ENCODE measurements around the gene NTF4. TPM values are rescaled to one million over a fixed set of nuclear protein-coding genes. Genes with fewer than 3 reads are reported as not detected.
"Not testable (repeated sequence)": the region's sequence is repeated elsewhere in the genome, so short reads cannot be mapped to it uniquely, and the experiment has no call there.

The NTF4 gene
- total RNA-seq, 1 donor from 2014 or later = 1.1 TPM

- no peaks in the 10 kb centered on the region for H3K36me3 Mint-ChIP-seq (ENCODE audit: low read depth)
- H3K27me3 Mint-ChIP-seq (ENCODE audit: low read depth) = no peaks in the 10 kb centered on the region
- H3K27ac Mint-ChIP-seq (ENCODE audit: unreplicated experiment) = no peak overlapping the region
Measured at GRCh38 chr19:49042177-49042576, 22.4 kb downstream of the NTF4 start.

GRCh38 chr19:49039736-49040135, 24.9 kb downstream of the NTF4 start:
- H3K36me3 Mint-ChIP-seq (ENCODE audit: low read depth); DNase-seq (ENCODE audit: low spot score); H3K9me3 Mint-ChIP-seq (ENCODE audit: low read depth); H3K4me3 Mint-ChIP-seq (ENCODE audit: unreplicated experiment); H3K27ac Mint-ChIP-seq (ENCODE audit: unreplicated experiment); H3K27me3 Mint-ChIP-seq (ENCODE audit: low read depth): not testable (repeated sequence)
- H3K4me1 Mint-ChIP-seq (ENCODE audit: low read depth) = peaks cover 19% of the 10 kb centered on the region

More at GRCh38 chr19:49042177-49042576, 22.4 kb downstream of the NTF4 start:
- Mint-ChIP-seq H3K9me3 (ENCODE audit: low read depth) (no peaks in the 10 kb centered on the region), H3K4me3 (ENCODE audit: unreplicated experiment) (no peak overlapping the region), H3K4me1 (ENCODE audit: low read depth) (peaks cover 19% of the 10 kb centered on the region)
- no peak for TF ChIP-seq CTCF (IDR thresholded peaks at IDR 0.05)
- no peak for DNase-seq (ENCODE audit: low spot score)

- H3K4me3 Mint-ChIP-seq (ENCODE audit: unreplicated experiment); DNase-seq (ENCODE audit: low spot score); H3K9me3 Mint-ChIP-seq (ENCODE audit: low read depth); H3K36me3 Mint-ChIP-seq (ENCODE audit: low read depth); H3K27me3 Mint-ChIP-seq (ENCODE audit: low read depth): not testable (repeated sequence)
- Mint-ChIP-seq H3K4me1 (ENCODE audit: low read depth) (peaks cover 19% of the 10 kb centered on the region), H3K27ac (ENCODE audit: unreplicated experiment) (peak overlapping the region; percentile 86)
Measured at GRCh38 chr19:49038557-49039276, 25.9 kb downstream of the NTF4 start.

GRCh38 chr19:49038111-49038510, 26.5 kb downstream of the NTF4 start:
- H3K4me1 Mint-ChIP-seq (ENCODE audit: low read depth) = peaks cover 19% of the 10 kb centered on the region
- H3K4me3 Mint-ChIP-seq (ENCODE audit: unreplicated experiment); H3K27ac Mint-ChIP-seq (ENCODE audit: unreplicated experiment); H3K9me3 Mint-ChIP-seq (ENCODE audit: low read depth); H3K27me3 Mint-ChIP-seq (ENCODE audit: low read depth); H3K36me3 Mint-ChIP-seq (ENCODE audit: low read depth); DNase-seq (ENCODE audit: low spot score): not testable (repeated sequence)

- H3K4me1 Mint-ChIP-seq (ENCODE audit: low read depth) = peaks cover 13% of the 10 kb centered on the region
- not testable (repeated sequence) for H3K27me3 Mint-ChIP-seq (ENCODE audit: low read depth); H3K9me3 Mint-ChIP-seq (ENCODE audit: low read depth); DNase-seq (ENCODE audit: low spot score); H3K27ac Mint-ChIP-seq (ENCODE audit: unreplicated experiment); H3K4me3 Mint-ChIP-seq (ENCODE audit: unreplicated experiment); H3K36me3 Mint-ChIP-seq (ENCODE audit: low read depth)
- TF ChIP-seq CTCF (IDR thresholded peaks at IDR 0.05) = peak; percentile 66
Measured at GRCh38 chr19:49036815-49037214, 27.8 kb downstream of the NTF4 start, which contains the start of gene CGB1. Gene CGB1 (minus strand): TSS chr19:49036895. CDS start chr19:49036711, 184 bp downstream.

GRCh38 chr19:49031642-49032301, 32.8 kb downstream of the NTF4 start, which contains the start of gene CGB2:
Gene CGB2 (plus strand): TSS chr19:49031890. CDS start chr19:49032096, 206 bp downstream.
- H3K27me3 Mint-ChIP-seq (ENCODE audit: low read depth); H3K4me3 Mint-ChIP-seq (ENCODE audit: unreplicated experiment); H3K36me3 Mint-ChIP-seq (ENCODE audit: low read depth); H3K9me3 Mint-ChIP-seq (ENCODE audit: low read depth); DNase-seq (ENCODE audit: low spot score); H3K27ac Mint-ChIP-seq (ENCODE audit: unreplicated experiment); H3K4me1 Mint-ChIP-seq (ENCODE audit: low read depth): not testable (repeated sequence)
- peak; percentile 68 for TF ChIP-seq CTCF (IDR thresholded peaks at IDR 0.05)

- not testable (repeated sequence) for H3K27ac Mint-ChIP-seq (ENCODE audit: unreplicated experiment); H3K36me3 Mint-ChIP-seq (ENCODE audit: low read depth); H3K4me3 Mint-ChIP-seq (ENCODE audit: unreplicated experiment); DNase-seq (ENCODE audit: low spot score); H3K27me3 Mint-ChIP-seq (ENCODE audit: low read depth); H3K9me3 Mint-ChIP-seq (ENCODE audit: low read depth)
- peaks cover 11% of the 10 kb centered on the region for H3K4me1 Mint-ChIP-seq (ENCODE audit: low read depth)
Measured at GRCh38 chr19:49030323-49030722, 34.3 kb downstream of the NTF4 start.

- not testable (repeated sequence) for DNase-seq (ENCODE audit: low spot score)
- H3K27ac Mint-ChIP-seq (ENCODE audit: unreplicated experiment) = peak overlapping the region; percentile 57
Measured at GRCh38 chr19:49029749-49030148, 34.9 kb downstream of the NTF4 start.

GRCh38 chr19:49028686-49029085, 35.9 kb downstream of the NTF4 start:
- DNase-seq (ENCODE audit: low spot score); H3K27ac Mint-ChIP-seq (ENCODE audit: unreplicated experiment); H3K27me3 Mint-ChIP-seq (ENCODE audit: low read depth); H3K9me3 Mint-ChIP-seq (ENCODE audit: low read depth); H3K36me3 Mint-ChIP-seq (ENCODE audit: low read depth); H3K4me3 Mint-ChIP-seq (ENCODE audit: unreplicated experiment): not testable (repeated sequence)
- H3K4me1 Mint-ChIP-seq (ENCODE audit: low read depth) = peaks cover 14% of the 10 kb centered on the region

More at GRCh38 chr19:49029749-49030148, 34.9 kb downstream of the NTF4 start:
- not testable (repeated sequence) for H3K36me3 Mint-ChIP-seq (ENCODE audit: low read depth); H3K4me3 Mint-ChIP-seq (ENCODE audit: unreplicated experiment); H3K9me3 Mint-ChIP-seq (ENCODE audit: low read depth); H3K27me3 Mint-ChIP-seq (ENCODE audit: low read depth)
- peaks cover 14% of the 10 kb centered on the region for H3K4me1 Mint-ChIP-seq (ENCODE audit: low read depth)

GRCh38 chr19:49025599-49025998, 39.0 kb downstream of the NTF4 start:
- not testable (repeated sequence) for H3K9me3 Mint-ChIP-seq (ENCODE audit: low read depth); H3K36me3 Mint-ChIP-seq (ENCODE audit: low read depth); H3K27ac Mint-ChIP-seq (ENCODE audit: unreplicated experiment); DNase-seq (ENCODE audit: low spot score); H3K4me3 Mint-ChIP-seq (ENCODE audit: unreplicated experiment); H3K27me3 Mint-ChIP-seq (ENCODE audit: low read depth)
- H3K4me1 Mint-ChIP-seq (ENCODE audit: low read depth) = peaks cover 19% of the 10 kb centered on the region

Data from chondrocyte (in vitro differentiated cells).